RKO (cell line): Measurements from ENCODE around the gene RNLS.
"Not testable (repeated sequence)": the region's sequence is repeated elsewhere in the genome, so short reads cannot be mapped to it uniquely, and the experiment has no call there.

Experiments used
- DNase-seq: peaks from one replicate; pipeline ENCODE4 v3.0.0-alpha.2; 2016; ENCODE audit warnings: low spot score

RNLS gene

DNA sequence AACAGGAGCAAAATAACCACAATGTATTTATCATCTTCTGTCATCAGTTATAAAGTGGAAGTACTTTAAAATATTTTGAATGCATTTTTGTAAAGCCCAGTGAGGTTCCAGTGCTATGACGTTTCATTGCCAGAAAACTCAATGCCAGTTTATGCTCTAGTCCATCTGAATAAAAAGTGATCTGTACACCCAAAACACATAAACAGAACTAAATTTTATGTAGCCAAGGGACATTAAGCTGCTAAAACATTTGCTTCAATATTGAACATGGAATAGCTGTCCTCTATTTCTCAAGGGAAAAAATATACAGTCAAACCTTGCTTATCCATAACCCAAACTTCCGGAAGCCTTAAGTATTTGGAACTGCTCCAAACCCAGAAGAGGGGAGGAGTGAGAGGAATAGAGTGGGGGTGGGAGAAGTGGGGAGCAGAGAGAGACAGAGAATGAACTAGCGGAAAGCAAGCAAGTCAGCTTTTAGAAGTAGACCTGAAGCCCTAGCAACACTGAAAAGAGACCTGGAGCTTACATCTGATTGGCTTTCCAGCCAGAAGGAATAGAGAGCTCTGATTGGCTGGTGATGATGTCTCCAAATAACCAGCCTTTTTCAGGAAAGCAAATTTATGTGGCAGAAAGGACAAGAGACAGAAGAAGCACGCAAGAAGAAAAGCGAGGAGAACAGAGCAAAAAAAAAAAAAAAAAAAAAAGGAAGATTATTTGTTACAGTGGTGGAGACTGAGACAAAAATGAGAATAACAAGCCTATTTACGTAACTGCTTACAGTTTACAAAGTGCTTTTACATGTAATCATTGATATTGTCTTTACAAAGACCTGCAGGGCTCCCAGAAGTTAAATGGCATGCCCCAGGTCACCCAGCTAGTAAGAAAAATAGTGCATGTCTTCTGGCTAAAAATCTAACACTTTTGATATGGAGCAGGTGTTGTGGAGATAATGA lies 196.0 kb downstream of the RNLS start:
- DNase-seq, result no peak

GRCh38 chr10:88386204-88386788 lies 196.8 kb downstream of the RNLS start:
- no peak for DNase-seq

DNA sequence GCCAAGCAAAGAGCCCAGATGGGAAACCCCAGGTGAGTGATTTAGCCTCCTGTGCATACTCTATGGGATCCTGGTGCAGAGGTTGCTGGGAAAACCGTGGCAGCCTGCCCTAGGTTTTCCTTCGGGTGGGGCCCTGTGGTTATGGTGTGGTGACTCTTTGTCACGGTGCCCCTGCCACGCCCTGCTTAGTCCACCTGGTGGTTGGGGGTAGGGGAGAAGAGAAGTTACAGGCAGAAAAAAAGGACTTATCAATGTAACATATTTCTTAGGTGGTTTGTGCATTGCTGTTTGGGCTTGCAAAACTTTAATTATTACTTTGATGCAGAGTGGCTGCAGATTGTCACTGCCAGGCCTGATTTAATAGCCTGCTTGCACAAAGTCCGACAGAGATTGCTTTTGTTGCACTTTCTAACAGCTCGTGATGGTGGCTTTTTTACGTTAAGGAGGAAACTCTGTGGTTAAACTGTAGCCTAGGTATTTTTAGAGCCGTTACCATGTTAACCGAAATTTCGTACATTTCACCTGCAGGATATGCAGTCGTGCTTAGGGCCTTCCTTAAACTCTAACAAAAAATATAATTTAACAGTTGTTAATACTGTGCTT lies 197.4 kb downstream of the RNLS start:
- no peak for DNase-seq

DNA sequence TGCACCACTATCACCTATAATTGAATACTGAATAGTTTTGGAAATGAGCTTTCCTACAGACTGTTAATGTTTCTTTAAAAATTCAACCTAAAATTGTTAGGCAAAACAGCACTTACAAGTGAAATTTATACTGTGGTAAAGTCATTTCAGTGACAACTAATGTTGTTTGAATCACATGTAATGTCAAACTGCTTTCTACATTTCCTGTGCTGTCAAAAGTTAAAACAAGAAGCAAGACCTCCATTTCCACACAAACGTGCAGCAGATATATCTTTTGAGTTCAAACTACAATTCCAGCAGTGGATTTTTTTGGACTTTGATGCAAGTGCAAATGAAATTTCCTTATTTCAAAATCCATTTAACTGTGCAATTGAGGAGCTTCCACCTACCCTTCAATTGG lies 199.8 kb downstream of the RNLS start:
- no peak for DNase-seq

- DNase-seq, result no peak
These were observed 200.4 kb downstream of the RNLS start for GRCh38 chr10:88382699-88383098.

GRCh38 chr10:88379575-88379974 lies 203.5 kb downstream of the RNLS start:
- peak; percentile 28 for DNase-seq

DNA sequence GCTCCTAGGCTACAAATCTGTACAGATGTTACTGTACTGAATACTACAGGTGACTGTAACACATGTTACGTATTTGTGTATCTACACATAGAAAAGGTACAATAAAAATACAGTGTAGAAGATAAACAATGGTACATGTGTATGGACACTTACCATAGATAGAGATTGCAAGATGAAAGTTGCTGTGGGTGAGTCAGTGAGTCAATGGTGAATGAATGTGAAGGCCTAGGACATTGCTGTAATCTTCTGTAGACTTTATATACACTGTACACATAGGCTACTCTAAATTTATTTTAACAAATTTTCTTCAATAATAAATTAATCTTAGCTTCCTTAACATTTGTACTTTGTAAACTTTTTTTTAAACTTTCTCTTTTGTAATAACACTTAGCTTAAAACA lies 205.6 kb downstream of the RNLS start:
- no peak for DNase-seq

DNA sequence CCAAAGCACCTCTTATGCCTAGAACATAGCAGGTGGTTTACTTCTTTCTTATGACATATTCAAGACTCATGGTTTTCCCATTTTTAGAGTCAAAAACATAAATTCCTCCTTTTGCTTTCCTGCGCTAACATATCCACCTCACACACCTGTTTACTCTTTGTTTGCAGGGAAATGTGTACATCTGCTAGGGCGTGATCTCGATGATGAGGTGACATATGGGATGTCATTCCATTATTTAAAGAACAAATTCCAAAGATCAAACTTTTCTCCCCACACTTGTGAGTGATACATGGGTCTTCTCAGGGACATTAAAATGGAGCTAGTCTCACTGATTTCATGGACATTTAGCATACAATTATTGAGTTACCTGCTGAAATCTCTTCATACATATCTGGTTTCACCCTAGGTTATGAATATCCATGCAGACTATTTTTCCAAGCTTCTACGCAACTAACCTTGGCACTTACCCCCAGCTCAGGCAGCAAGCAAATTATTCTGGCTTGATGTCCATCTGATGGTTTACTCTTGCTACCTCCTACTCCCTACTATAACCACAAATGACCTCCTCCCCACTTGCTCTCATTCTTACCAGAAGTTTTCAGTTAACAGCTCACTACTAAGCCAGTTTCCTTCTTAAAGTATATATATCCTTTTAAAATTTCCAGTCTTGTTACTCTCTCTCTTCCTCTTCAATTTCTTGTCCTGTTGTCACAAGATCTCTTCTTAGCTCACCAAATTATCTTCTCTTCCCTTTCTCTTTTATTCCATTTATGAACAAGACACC lies 208.5 kb downstream of the RNLS start:
- DNase-seq, result no peak

DNA sequence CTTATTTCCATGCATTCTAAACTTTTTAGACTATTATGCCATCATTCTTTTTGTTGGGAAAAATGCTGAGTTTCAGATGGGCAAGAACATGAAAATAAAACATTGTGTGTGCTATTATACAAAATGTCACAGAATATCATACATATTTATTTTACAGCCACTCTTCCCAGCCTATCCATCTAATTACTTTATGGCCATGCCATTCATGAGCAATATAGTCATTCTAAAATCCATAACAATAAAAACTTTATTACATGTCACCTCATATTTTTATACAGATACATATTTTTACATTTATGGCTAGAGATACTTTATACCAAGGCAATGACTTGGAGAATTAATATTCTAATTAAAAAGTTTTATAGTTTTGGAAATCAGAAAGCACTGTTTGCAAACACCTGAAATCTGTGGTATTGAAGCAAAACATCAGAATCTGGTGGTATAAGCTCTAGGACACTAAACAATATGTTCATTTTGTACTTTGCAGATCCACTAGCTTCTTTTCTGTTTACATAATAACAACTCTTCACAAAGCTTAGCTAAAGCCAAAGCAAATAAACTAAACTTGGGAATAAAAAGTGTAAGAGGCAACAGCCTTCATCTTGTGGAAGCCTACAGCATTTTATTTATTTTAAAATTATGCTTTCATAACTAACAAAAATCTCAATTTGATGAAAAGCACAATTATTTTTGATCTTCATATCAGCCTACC lies 210.1 kb downstream of the RNLS start:
- no peak for DNase-seq

GRCh38 chr10:88372051-88372715 lies 210.9 kb downstream of the RNLS start:
- no peak for DNase-seq

GRCh38 chr10:88370713-88371112 lies 212.4 kb downstream of the RNLS start:
- DNase-seq, result no peak

GRCh38 chr10:88366772-88367171 lies 216.3 kb downstream of the RNLS start:
- DNase-seq, result no peak

GRCh38 chr10:88361995-88362807 lies 220.9 kb downstream of the RNLS start:
- no peak for DNase-seq

GRCh38 chr10:88361494-88361893 lies 221.6 kb downstream of the RNLS start:
- DNase-seq, result no peak

GRCh38 chr10:88355750-88356149 lies 227.4 kb downstream of the RNLS start:
- DNase-seq, result not testable (repeated sequence)

DNA sequence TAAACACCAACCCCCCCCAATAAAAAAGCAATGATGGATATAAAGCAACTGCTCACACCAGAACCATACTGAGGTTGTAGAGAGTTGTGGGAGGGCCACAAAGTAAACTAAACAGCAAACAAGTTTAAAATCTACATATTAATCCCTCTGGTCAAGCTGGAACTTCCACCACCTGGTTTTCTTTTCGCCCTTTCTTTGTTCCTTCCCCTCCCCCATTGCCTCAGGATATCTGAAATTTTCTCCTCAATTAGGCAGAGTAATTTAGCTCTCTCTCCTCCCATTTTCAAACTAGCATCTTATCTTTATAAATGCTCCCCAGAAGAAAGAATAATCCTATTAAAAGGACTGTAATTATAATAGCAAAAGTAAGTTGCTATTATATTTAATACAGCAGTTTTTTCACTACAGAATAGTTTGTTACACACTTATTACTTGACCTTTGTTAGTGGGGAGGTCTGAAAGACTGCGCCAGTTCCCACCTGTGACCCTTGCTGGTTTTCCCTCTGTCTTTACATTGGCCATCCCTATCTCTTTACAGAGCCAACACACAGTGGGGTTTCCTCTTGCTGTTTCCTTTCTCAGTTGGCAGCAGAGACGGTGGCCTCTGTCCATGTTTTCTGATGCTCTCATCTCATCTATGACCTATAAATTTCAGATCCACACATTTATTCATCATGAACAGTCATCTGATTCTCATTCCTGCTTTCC lies 235.4 kb downstream of the RNLS start:
- no peak for DNase-seq

- no peak for DNase-seq
These were observed 236.1 kb downstream of the RNLS start for GRCh38 chr10:88347022-88347421.

DNA sequence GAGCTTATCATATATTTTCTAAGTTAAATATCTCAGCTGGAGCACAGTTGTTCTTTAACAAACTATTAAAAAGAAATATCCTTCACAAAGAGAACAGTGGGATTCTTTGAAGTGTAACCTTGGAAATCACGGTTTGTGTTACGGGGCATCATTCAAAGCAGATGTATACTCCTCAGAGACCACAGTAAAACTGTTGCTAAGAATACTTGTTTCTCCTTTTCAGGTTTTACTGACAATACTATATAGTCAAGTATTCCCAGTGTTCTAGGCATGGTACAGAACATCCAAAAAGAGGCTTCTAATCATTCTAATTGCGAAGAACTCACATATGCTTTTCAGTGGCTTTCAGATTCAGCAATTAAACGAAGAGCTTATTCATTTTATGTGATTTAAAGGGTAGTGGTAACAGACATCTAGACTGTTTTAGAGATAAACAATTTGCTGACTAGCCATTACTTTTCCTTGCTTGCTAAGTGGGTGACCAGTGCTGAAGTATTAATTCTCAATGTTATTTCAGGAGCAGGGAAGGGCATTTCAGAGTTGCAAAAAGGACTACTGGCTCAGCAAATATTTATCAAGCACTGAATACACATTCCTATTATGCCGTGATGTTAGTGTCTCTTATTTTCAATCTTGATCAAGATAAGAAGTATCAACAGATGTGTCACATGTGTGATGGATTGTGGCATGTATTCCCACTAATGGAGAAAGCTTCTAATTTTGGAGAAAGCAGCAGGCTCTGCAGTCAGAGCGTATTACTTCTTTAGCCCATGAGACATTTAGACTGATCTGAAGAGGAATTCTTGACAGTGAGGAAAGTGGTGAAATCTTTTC lies 236.8 kb downstream of the RNLS start:
- DNase-seq, result no peak
